SK-N-SH treated with all-trans-retinoic acid at 6 μM for 48 hours (cell line): ENCODE results near the gene MAFB.

ENCODE experiments used
- BACH2 ChIP-seq: fragments of 250-450 bp; sonication (Bioruptor Pico); IDR thresholded peaks from 2 replicates; pipeline ENCODE4 v1.9.0; 2021; ENCODE audit warnings: mild to moderate bottlenecking, borderline replicate concordance
- CREB5 ChIP-seq: fragments of 250-450 bp; sonication (Bioruptor Pico); IDR thresholded peaks from 2 replicates; pipeline ENCODE4 v1.5.1; 2020; ENCODE audit warnings: low read depth, mild to moderate bottlenecking, moderate library complexity
- CSRNP3 ChIP-seq: fragments of 250-450 bp; sonication (Bioruptor Pico); IDR thresholded peaks from 2 replicates; pipeline ENCODE4 v1.5.1; 2021; ENCODE audit warnings: mild to moderate bottlenecking, moderate library complexity
- ISL1 ChIP-seq: fragments of 250-450 bp; sonication (Bioruptor Pico); IDR thresholded peaks from 2 replicates; pipeline ENCODE4 v2.1.2; 2022; ENCODE audit warnings: mild to moderate bottlenecking, moderate library complexity
- PATZ1 ChIP-seq: fragments of 250-450 bp; sonication (Bioruptor Pico); IDR thresholded peaks from 2 replicates; pipeline ENCODE4 v1.8.0; 2020; ENCODE audit warnings: mild to moderate bottlenecking, moderate library complexity, borderline replicate concordance
- POU6F1 ChIP-seq: fragments of 250-450 bp; sonication (Bioruptor Pico); IDR thresholded peaks from 2 replicates; pipeline ENCODE4 v1.8.0; 2021; ENCODE audit warnings: low read depth, mild to moderate bottlenecking, moderate library complexity, borderline replicate concordance
- RARB ChIP-seq: fragments of 250-450 bp; sonication (Bioruptor Pico); IDR thresholded peaks from 2 replicates; pipeline ENCODE4 v1.8.0; 2021; ENCODE audit warnings: mild to moderate bottlenecking, moderate library complexity
- SNAI2 ChIP-seq: fragments of 250-450 bp; sonication (Bioruptor Pico); IDR thresholded peaks from 2 replicates; pipeline ENCODE4 v1.5.0; 2020; ENCODE audit warnings: mild to moderate bottlenecking, moderate library complexity
- TCF4 ChIP-seq: fragments of 250-450 bp; sonication (Bioruptor Pico); IDR thresholded peaks from 2 replicates; pipeline ENCODE4 v1.8.0; 2021; ENCODE audit warnings: mild to moderate bottlenecking, moderate library complexity, borderline replicate concordance
- ZC3H10 ChIP-seq: fragments of 250-450 bp; sonication (Bioruptor Pico); IDR thresholded peaks from 2 replicates; pipeline ENCODE4 v1.5.1; 2021; ENCODE audit warnings: mild to moderate bottlenecking, moderate library complexity
- ZFP30 ChIP-seq: fragments of 450-650 bp; formaldehyde crosslinking; IDR thresholded peaks from 2 replicates; pipeline ENCODE4 v1.5.0; 2022; ENCODE audit warnings: mild to moderate bottlenecking, moderate library complexity
- ZNF565 ChIP-seq: fragments of 450-650 bp; formaldehyde crosslinking; conservative IDR thresholded peaks from 2 replicates; pipeline ENCODE4 v1.5.0; 2020; ENCODE audit warnings: low read depth, mild to moderate bottlenecking, moderate library complexity
- ZNF70 ChIP-seq: fragments of 450-650 bp; formaldehyde crosslinking; IDR thresholded peaks from 2 replicates; pipeline ENCODE4 v1.5.0; 2020; ENCODE audit warnings: mild to moderate bottlenecking, moderate library complexity
- ZNF8 ChIP-seq: fragments of 450-650 bp; formaldehyde crosslinking; IDR thresholded peaks from 2 replicates; pipeline ENCODE4 v1.5.0; 2020; ENCODE audit warnings: mild to moderate bottlenecking, moderate library complexity

- TF ChIP-seq CREB5 (CRISPR knock-in tag) = no peak
- no peak for TF ChIP-seq ZNF565 (CRISPR knock-in tag)
- no peak for TF ChIP-seq ZFP30 (CRISPR knock-in tag)
- TF ChIP-seq BACH2 (CRISPR knock-in tag) = no peak
- TF ChIP-seq ISL1 = no peak
- TF ChIP-seq ZNF8 (CRISPR knock-in tag) = no peak
- no peak for TF ChIP-seq CSRNP3 (CRISPR knock-in tag)
- no peak for TF ChIP-seq POU6F1 (CRISPR knock-in tag)
- TF ChIP-seq ZC3H10 (CRISPR knock-in tag) = no peak
- TF ChIP-seq PATZ1 (CRISPR knock-in tag) = no peak
- TF ChIP-seq SNAI2 (CRISPR knock-in tag) = no peak
- TF ChIP-seq ZNF70 (CRISPR knock-in tag) = no peak
- TF ChIP-seq RARB (CRISPR knock-in tag) = no peak
- TF ChIP-seq TCF4 (CRISPR knock-in tag) = no peak
These were observed 16.4 kb upstream of the MAFB start for GRCh38 chr20:40705413-40705812.
